Stimulated activated naive B cell treated with anti-CD40 and anti-IgM and Interleukin-4, amounts not matched to agents 10 μg/mL and 1 μg/mL and 100 μg/mL, for 72 hours (primary cell): ENCODE measurements around the gene ACSL6.

Source experiments
- ATAC-seq, 2 donors: fragments of 150-1000 bp; cut with Tn5 transposase; replicated peaks; 2 replicates each; pipeline ENCODE4 v1.10.0; 2021; ENCODE audit warnings: moderate library complexity in 1 of 2
- DNase-seq: peaks from one replicate; pipeline ENCODE4 v3.0.0; 2021
- H3K27ac Mint-ChIP-seq: one replicate; pipeline ENCODE4 v1.8.0; 2022; ENCODE audit warnings: mild to moderate bottlenecking, mixed read lengths
- H3K27me3 Mint-ChIP-seq, 2 donors: one replicate each; pipeline ENCODE4 v1.8.0; 2022; ENCODE audit warnings: mixed read lengths in 2 of 2
- H3K36me3 Mint-ChIP-seq, 2 donors: one replicate each; pipeline ENCODE4 v1.8.0; 2022; ENCODE audit warnings: mixed read lengths in 2 of 2, mild to moderate bottlenecking in 1 of 2
- H3K4me1 Mint-ChIP-seq, 2 donors: one replicate each; pipeline ENCODE4 v1.8.0; 2022; ENCODE audit warnings: mixed read lengths in 2 of 2, mild to moderate bottlenecking in 1 of 2
- H3K4me3 Mint-ChIP-seq, 2 donors: one replicate each; pipeline ENCODE4 v1.8.0; 2022; ENCODE audit warnings: mild to moderate bottlenecking in 2 of 2, mixed read lengths in 2 of 2, moderate library complexity in 1 of 2
- H3K9me3 Mint-ChIP-seq, 2 donors: one replicate each; pipeline ENCODE4 v1.8.0; 2022; ENCODE audit warnings: mixed read lengths in 2 of 2, mild to moderate bottlenecking in 1 of 2

ACSL6 gene

DNA sequence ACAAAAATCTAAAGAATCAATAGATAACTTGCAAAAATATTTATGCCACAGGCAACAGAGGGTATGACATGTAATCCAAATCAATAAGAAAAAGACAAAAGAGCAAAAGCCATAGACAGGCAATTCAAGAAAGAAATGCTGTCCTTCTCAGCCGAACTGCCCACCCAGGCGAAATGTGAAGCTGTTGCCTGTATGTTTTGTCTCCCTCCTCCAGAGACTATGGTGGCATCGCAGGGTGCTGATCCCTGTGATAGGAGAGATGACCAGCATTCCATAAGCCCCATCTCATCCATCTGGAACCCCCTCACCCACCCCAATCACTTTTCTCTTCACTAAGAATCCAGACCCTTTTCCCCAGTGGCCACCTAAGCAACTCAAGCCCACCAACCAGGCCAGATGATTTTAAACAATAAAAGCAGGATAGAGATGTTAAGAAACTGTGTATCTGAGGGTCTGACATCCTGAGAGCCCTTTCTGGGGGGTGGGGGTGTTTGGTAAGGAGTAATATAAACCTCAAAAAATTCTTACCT, 5.3 kb upstream of the ACSL6 start:
- no peak overlapping the region for H3K4me3 Mint-ChIP-seq
- peaks cover 44 to 63% of the 10 kb centered on the region in 2 donors for H3K27me3 Mint-ChIP-seq
- peaks cover 0 to 2% of the 10 kb centered on the region in 2 donors for H3K36me3 Mint-ChIP-seq
- peaks cover 18 to 30% of the 10 kb centered on the region in 2 donors for H3K4me1 Mint-ChIP-seq
- no peak overlapping the region for H3K27ac Mint-ChIP-seq
- DNase-seq: no peak
- H3K9me3 Mint-ChIP-seq: no peaks in the 10 kb centered on the region
- ATAC-seq: no peak

GRCh38 chr5:132013711-132014110, 2.3 kb upstream of the ACSL6 start:
- H3K36me3 Mint-ChIP-seq: peaks cover 0 to 2% of the 10 kb centered on the region in 2 donors
- no peak overlapping the region for H3K4me3 Mint-ChIP-seq
- no peak for ATAC-seq
- H3K4me1 Mint-ChIP-seq: peaks cover 14 to 28% of the 10 kb centered on the region in 2 donors
- peaks cover 58 to 80% of the 10 kb centered on the region in 2 donors for H3K27me3 Mint-ChIP-seq
- no peaks in the 10 kb centered on the region for H3K9me3 Mint-ChIP-seq
- no peak overlapping the region for H3K27ac Mint-ChIP-seq
- no peak for DNase-seq

GRCh38 chr5:132013006-132013689, 1.7 kb upstream of the ACSL6 start:
- H3K27ac Mint-ChIP-seq: no peak overlapping the region
- peaks cover 14 to 27% of the 10 kb centered on the region in 2 donors for H3K4me1 Mint-ChIP-seq

GRCh38 chr5:132012371-132013005, 1.0 kb upstream of the ACSL6 start:
- no peak for ATAC-seq
- peaks cover 17 to 27% of the 10 kb centered on the region in 2 donors for H3K4me1 Mint-ChIP-seq
- H3K27me3 Mint-ChIP-seq: peaks cover 57 to 77% of the 10 kb centered on the region in 2 donors
- peak overlapping the region in 1 of 2 donors; percentile 1 for H3K4me3 Mint-ChIP-seq
- peaks cover 0 to 2% of the 10 kb centered on the region in 2 donors for H3K36me3 Mint-ChIP-seq
- H3K9me3 Mint-ChIP-seq: no peaks in the 10 kb centered on the region
- no peak for DNase-seq
- no peak overlapping the region for H3K27ac Mint-ChIP-seq

More at GRCh38 chr5:132013006-132013689, 1.7 kb upstream of the ACSL6 start:
- DNase-seq: no peak
- no peak overlapping the region for H3K4me3 Mint-ChIP-seq
- peaks cover 63 to 84% of the 10 kb centered on the region in 2 donors for H3K27me3 Mint-ChIP-seq
- H3K9me3 Mint-ChIP-seq: no peaks in the 10 kb centered on the region
- no peak for ATAC-seq
- H3K36me3 Mint-ChIP-seq: peaks cover 0 to 2% of the 10 kb centered on the region in 2 donors

DNA sequence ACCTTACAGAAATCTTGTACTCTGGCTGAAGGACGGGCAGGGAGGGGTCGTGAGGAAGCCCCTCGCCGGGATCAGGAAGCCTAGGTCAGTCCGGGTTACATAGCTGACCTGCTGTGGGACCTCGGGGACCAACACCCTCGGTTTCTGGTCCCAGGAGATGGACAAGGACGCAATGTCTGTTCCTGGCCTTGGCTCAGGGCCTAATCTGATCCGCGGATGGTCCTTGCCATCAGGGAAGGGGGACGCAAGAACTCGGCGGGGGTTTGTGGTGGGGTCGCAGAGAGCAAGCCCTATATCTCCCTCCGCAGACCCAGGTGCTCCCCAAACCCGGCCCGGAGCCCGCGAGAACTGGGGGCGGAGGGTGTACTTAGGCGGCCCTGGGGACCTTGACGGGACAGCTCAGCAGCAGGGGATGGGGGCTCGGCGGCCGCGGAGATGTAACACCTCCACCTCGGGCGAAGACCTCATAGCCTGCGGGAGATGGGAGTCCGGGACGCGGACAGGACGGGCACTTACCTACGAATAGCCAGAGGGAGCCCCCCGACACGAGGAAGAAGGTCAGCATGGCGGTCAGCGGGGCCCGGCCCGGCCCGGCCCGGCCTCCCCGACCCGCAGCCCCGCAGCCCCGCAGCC, 353 bp downstream of the ACSL6 start:
- Mint-ChIP-seq H3K36me3 (peaks cover 0 to 2% of the 10 kb centered on the region in 2 donors), H3K27ac (peak overlapping the region; percentile 79), H3K4me3 (peak overlapping the region; percentile 79 to 80), H3K4me1 (peaks cover 18 to 29% of the 10 kb centered on the region in 2 donors), H3K9me3 (no peaks in the 10 kb centered on the region), H3K27me3 (peaks cover 43 to 63% of the 10 kb centered on the region in 2 donors)
- ATAC-seq (no peak), DNase-seq (no peak)

- Mint-ChIP-seq H3K36me3 (peaks cover 0 to 2% of the 10 kb centered on the region in 2 donors), H3K4me3 (peak overlapping the region; percentile 71 to 79), H3K4me1 (peaks cover 18 to 29% of the 10 kb centered on the region in 2 donors), H3K27ac (no peak overlapping the region), H3K9me3 (no peaks in the 10 kb centered on the region), H3K27me3 (peaks cover 42 to 59% of the 10 kb centered on the region in 2 donors)
- DNase-seq: no peak
- no peak for ATAC-seq
Observed at GRCh38 chr5:132010645-132010988, 841 bp downstream of the ACSL6 start.

DNA sequence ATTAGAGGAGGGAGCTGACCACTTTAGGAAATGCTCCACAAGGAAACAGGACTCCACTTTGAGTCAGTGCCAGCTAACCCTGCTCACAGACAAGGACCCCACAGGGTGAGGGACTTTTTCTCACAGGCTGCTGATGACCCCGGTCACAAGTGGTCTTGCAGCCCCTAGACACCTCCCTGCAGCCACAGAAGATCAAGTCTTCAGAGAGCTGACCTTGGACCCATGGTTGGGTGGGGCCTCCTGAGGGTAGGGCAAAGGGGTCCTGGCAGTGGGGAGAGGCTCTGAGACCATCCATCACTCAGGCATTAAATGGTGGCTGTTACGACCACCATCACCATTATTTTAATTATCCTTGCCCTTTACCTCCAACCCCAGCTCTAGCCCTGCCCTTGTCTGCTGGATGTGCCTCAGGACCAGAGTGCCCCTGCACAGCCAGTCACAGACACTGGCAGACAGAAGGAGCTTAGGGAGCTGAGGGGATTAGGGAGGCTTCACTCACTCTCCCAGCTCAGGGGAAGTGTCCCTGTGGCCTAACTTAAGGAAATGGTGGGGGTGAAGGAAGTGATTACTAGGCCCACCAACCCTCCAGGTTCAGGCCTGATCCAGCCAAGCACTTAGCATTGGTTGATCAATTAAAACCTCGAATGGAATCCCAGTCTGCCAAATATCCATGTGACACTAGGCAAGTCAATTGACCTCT, 1.6 kb downstream of the ACSL6 start:
- Mint-ChIP-seq H3K4me3 (no peak overlapping the region), H3K36me3 (peaks cover 0 to 2% of the 10 kb centered on the region in 2 donors), H3K9me3 (no peaks in the 10 kb centered on the region)

DNA sequence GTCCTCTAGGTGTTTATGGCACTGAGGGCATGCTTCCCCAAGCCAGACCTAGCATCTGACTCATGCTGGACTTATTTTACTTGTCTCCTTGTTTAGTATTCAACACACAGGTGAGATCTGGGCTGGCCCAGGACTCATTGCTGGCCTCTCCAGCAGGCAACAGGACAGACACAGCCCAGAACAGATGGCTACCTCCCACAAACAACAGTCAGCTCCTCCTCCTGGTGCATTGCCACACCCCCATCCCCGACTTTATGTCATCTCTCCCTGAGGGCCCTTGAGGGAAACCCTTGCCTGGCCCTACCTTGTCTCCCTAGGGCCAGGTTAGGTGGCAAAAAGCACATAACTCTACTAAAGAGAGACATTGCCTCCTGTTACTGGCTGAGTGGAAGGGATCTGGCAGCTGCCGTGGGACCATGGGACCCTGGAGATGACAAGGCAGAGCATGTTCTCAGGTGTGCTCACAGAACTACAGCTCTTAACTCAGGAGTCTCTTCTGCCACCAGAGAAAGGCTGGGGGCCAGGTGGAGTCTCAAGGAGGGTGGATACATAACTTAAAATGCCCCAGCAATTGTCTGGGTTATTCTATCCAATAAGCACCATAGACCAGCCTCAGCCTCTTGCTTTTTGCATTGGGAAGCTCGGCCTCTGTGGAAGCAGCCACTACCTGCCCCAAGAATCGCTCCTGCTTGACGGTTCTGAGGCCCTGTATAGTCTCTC, 2.3 kb downstream of the ACSL6 start:
- H3K27me3 Mint-ChIP-seq: peaks cover 41 to 51% of the 10 kb centered on the region in 2 donors
- no peaks in the 10 kb centered on the region for H3K9me3 Mint-ChIP-seq
- H3K4me3 Mint-ChIP-seq: no peak overlapping the region
- no peak overlapping the region for H3K27ac Mint-ChIP-seq
- peaks cover 18 to 29% of the 10 kb centered on the region in 2 donors for H3K4me1 Mint-ChIP-seq
- DNase-seq (no peak), ATAC-seq (no peak)
- H3K36me3 Mint-ChIP-seq: peaks cover 0 to 2% of the 10 kb centered on the region in 2 donors

More for the DNA sequence above, 1.6 kb downstream of the ACSL6 start:
- peaks cover 18 to 29% of the 10 kb centered on the region in 2 donors for H3K4me1 Mint-ChIP-seq
- H3K27me3 Mint-ChIP-seq: peaks cover 42 to 51% of the 10 kb centered on the region in 2 donors
- H3K27ac Mint-ChIP-seq: no peak overlapping the region
- ATAC-seq: no peak
- DNase-seq: no peak

DNA sequence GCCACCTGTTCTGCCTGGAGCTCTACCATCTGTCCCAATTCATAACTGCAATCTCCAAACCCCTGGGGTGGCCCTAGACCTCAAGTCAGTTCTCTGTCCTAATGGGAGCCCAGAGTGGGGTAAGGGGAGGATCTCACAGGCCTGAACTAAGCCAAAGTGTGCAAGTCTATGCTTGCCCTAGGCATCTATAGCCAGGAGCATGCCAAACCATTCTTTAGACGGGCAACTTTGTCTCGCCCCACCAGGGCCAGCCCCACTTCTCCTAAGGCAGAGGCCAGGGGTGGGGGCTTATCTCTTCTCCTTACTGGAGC, 3.3 kb downstream of the ACSL6 start:
- Mint-ChIP-seq H3K27ac (no peak overlapping the region), H3K9me3 (no peaks in the 10 kb centered on the region), H3K27me3 (peaks cover 36 to 44% of the 10 kb centered on the region in 2 donors), H3K4me1 (peaks cover 18 to 29% of the 10 kb centered on the region in 2 donors), H3K36me3 (no peaks in the 10 kb centered on the region), H3K4me3 (no peak overlapping the region)
- ATAC-seq (peak; percentile 8 to 9), DNase-seq (no peak)

GRCh38 chr5:132007399-132008162, 3.9 kb downstream of the ACSL6 start:
- Mint-ChIP-seq H3K27ac (no peak overlapping the region), H3K9me3 (no peaks in the 10 kb centered on the region), H3K27me3 (peaks cover 34 to 41% of the 10 kb centered on the region in 2 donors), H3K4me3 (no peak overlapping the region), H3K4me1 (peaks cover 18 to 29% of the 10 kb centered on the region in 2 donors), H3K36me3 (no peaks in the 10 kb centered on the region)
- DNase-seq (peak; percentile 70), ATAC-seq (peak; percentile 91 to 93)

- peaks cover 31 to 39% of the 10 kb centered on the region in 2 donors for H3K27me3 Mint-ChIP-seq
- H3K9me3 Mint-ChIP-seq: no peaks in the 10 kb centered on the region
- H3K4me3 Mint-ChIP-seq: no peak overlapping the region
Observed at GRCh38 chr5:132006331-132007120, 4.9 kb downstream of the ACSL6 start.

DNA sequence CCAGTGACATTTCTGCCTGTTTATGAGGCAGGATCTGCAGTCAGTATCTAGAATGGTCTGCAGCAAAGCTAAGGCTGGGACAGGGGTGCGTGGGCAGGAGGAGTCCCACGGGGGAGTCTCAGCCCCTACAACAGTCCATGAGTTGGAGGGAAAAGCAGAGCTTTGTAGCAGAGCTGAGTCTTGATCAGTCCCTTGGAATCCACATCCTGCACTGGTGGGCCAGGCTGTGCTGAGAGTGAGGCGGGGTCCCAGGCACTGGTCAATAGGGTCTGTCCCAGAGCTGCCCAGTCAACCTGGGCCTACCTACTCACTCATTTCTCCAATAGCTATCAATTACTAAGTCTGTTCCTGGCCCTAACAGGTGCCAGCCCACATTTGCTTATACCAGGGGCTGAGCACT, 5.9 kb downstream of the ACSL6 start:
- DNase-seq (no peak), ATAC-seq (no peak)
- H3K4me1 Mint-ChIP-seq: peaks cover 15 to 22% of the 10 kb centered on the region in 2 donors
- peaks cover 29 to 37% of the 10 kb centered on the region in 2 donors for H3K27me3 Mint-ChIP-seq
- no peak overlapping the region for H3K27ac Mint-ChIP-seq
- H3K4me3 Mint-ChIP-seq: no peak overlapping the region
- H3K36me3 Mint-ChIP-seq: no peaks in the 10 kb centered on the region
- H3K9me3 Mint-ChIP-seq: no peaks in the 10 kb centered on the region

More at GRCh38 chr5:132006331-132007120, 4.9 kb downstream of the ACSL6 start:
- Mint-ChIP-seq H3K4me1 (peaks cover 13 to 23% of the 10 kb centered on the region in 2 donors), H3K27ac (no peak overlapping the region), H3K36me3 (no peaks in the 10 kb centered on the region)
- ATAC-seq (no peak), DNase-seq (no peak)
